A204.1 (cell line): ENCODE measurements around the gene AQP10.
"Not testable (repeated sequence)": the region's sequence is repeated elsewhere in the genome, so short reads cannot be mapped to it uniquely, and the experiment has no call there.

Source experiments
- FAIRE-seq: peaks from 2 replicates; lab custom pipeline; 2012; peaks lifted over from hg19 to GRCh38; lab: Jason Lieb, UNC

The AQP10 gene

DNA sequence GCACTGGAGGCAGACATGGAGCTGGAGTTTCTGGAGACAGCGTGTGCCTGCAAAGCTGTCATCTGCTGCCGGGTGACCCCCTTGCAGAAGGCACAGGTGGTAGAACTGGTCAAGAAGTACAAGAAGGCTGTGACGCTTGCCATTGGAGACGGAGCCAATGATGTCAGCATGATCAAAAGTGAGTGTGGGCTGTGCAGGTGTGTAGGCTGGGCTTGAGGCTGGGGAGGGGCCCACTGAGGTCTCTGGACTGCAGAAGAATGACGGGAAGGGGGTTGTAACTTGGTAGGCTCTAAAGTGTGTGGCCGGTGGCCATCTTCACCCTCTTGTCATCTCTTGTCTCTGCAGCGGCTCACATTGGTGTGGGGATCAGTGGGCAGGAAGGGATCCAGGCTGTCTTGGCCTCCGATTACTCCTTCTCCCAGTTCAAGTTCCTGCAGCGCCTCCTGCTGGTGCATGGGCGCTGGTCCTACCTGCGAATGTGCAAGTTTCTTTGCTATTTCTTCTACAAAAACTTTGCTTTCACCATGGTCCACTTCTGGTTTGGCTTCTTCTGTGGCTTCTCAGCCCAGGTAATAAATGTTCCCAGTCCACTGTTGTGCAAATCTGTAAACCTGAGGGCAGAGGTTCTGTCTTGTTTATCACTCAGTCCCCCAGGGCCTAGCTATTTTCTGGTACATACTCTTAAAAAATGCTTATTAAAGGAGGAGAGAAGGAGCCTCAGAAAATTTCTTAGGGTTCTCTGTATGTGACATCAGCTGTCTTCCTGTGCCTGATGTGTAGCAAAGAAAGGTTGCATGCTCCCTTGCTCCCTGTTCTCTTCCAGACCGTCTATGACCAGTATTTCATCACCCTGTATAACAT, 24.3 kb downstream of the AQP10 start:
- FAIRE-seq = no peak

DNA sequence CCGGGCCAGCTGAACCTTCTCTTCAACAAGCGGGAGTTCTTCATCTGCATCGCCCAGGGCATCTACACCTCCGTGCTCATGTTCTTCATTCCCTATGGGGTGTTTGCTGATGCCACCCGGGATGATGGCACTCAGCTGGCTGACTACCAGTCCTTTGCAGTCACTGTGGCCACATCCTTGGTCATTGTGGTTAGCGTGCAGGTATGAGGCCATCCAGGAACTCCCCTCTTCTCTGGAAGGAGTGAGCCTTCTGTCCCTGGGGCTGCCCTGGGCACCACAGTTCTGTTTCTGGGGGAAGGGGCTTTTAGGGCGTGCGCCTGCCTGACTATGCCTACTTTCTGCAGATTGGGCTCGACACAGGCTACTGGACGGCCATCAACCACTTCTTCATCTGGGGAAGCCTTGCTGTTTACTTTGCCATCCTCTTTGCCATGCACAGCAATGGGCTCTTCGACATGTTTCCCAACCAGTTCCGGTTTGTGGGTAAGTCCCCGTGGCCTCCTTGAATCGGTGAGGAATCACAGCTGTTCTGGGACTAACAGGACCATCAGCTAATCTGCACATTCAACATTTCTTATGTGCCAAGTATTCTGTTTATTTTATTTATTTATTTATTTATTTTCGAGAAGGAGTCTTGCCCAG, 25.5 kb downstream of the AQP10 start:
- no peak for FAIRE-seq

DNA sequence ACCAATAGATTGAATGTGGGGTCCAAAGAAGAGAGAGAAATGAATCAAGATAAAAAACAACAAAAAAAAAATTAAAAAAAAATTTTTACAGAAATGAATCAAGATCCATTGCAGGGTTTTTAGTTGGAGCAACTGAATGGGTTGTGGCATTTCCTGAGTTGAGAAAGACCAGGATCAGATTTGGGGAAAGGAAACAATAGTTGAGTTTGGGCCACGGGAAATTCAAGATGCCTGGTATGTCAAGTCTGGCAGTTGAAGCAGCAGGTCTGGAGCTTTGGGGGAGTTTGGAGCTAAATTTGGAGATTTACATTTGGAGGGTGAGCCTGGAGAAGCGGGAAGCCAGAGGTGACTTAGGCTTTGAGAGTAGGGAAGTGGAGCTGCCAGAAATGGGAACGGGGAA, 27.1 kb downstream of the AQP10 start:
- FAIRE-seq = no peak

DNA sequence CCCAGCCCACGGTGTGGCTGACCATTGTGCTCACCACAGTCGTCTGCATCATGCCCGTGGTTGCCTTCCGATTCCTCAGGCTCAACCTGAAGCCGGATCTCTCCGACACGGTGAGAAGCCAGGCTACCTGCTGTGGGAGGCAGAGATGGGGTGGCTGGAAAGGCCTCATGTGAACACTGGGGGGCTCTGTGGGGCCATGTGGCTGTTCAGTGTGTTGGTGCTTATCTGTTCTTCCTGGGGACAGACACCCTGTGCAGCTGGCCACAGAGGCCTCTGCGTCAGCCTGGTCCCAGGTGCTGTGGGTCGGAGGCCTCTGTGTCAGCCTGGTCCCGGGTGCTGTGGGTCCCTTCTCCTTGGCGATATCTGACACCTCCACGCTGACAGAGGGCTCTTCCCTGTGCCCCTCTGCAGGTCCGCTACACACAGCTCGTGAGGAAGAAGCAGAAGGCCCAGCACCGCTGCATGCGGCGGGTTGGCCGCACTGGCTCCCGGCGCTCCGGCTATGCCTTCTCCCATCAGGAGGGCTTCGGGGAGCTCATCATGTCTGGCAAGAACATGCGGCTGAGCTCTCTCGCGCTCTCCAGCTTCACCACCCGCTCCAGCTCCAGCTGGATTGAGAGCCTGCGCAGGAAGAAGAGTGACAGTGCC, 27.7 kb downstream of the AQP10 start:
- no peak for FAIRE-seq

DNA sequence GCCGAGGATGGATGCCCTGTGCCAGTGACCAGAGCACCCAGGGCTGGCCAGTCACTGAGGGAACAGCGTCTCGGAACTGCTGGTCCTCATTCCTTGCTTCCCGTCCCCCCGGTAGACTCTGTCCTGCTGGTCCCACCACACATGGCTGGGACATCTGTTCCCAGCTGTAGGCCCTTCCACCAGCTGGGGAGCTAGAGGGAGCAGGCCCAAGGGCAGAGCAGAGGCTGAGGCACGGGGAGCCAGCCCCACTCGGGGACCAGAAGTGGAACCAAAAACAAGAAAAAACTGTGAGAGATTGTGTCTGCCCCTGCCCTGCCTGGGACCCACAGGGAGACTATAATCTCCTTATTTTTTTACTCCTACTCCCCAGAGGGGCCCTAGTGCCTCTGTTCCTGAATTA, 28.2 kb downstream of the AQP10 start:
- no peak for FAIRE-seq

DNA sequence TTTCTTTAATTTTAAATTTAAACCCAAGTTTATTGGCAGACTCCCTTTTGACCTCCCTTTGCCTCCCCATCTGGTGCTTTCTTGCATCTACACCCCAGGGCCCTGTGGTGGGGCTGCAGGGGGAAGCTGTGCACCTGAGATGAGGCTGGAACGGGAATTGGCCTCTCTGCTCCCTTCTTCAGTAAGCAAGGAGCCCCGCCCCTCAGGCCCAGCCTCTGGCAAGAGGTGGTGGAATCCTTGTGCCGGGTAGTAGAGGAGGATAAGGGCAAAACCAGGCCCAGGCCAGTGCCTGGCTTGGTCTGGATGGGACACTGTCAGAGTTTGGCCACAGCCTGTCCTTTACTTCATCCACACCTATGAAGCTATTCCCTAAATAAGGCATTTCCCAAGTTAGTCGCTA, 29.5 kb downstream of the AQP10 start:
- no peak for FAIRE-seq

DNA sequence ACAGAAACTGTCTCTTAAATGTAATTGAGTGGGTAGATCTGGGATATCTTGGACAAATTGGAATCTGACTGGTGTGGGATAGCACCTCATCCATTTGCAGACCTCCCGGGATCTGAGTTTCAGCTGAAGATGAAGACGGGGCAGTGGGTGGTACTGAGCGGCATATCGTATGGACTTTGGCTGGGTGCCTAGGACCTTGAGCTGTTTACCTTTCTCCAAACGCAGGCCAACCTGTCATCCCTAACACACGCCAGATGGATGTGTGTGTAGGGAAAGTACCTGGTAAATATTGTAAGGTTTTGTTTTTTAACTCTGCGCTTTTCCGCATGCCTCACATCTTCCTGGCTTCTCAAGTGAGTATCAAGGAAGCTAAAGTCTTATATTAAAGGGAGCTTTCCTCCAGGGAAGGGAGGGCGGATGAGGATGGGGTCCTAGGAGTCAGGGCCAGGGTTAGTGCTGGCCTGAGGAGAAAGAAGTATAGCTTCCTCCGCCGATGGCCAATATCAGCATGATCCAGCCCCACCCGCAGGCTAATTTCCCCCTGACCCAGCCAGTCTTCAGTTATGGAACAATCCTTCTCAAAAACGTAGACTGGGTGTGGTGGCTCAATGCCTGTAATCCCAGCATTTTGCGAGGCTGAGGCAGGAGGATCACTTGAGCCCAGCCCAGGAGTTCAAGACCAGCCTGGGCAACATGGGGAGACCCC, 30.6 kb downstream of the AQP10 start:
- no peak for FAIRE-seq

DNA sequence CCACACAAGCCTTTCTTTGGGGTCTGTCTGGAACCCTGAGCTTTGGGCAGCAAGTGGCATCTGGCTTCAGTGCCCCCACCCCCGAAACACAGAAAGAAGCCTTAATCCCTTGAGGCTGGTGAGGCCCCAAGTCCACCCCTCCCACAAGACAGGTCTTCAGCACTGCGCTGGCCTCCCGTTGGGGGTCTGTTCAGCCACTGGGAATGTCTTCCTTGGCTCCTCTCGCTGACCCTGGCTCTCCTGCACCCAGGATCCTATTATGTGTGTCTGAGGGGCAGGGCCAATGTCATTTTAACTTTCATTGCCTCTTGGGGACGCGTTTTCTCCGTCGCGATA, 31.3 kb downstream of the AQP10 start:
- FAIRE-seq = no peak

DNA sequence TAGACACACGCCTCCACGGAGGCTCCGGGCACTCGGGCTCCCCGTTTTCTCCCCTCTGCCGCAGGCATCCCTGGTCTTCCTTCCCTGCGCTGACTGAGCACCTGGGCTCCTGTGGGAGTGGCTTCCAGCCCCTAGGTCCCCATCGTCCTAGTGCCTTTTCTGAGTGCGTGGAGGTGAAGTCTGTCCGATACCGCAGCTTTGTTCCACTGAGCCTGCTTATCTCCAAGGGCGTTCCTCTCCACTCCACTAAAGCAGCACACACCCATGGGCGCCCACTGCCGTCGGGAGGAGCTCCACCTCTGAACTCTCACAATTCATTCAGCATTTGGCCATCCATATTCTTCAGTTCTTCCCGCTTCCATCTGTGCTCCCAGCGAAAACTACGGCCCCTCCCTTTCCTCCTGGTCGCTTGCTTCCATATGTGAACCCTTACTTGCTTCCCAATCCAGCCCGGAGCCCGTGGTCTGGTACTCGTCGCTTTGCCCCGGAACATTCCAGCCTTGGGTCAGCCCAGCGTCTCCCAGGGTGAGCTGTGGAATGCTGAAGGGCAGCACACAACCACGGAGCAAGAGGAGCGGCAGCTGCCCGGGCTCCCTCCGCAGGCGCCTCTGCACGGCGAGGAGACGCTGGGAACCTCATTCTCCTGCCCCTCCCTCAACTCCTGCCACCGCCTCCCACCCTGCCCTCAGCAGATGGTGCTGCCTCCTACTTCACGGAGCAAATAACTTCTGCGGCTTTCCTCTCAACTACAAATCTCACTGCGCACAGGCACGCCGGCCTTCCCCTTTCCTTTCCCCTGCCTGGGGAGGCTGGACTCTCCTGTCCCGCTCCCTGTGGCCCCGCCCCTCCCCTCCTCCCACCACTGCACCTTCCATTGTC, 31.9 kb downstream of the AQP10 start:
- FAIRE-seq = no peak

DNA sequence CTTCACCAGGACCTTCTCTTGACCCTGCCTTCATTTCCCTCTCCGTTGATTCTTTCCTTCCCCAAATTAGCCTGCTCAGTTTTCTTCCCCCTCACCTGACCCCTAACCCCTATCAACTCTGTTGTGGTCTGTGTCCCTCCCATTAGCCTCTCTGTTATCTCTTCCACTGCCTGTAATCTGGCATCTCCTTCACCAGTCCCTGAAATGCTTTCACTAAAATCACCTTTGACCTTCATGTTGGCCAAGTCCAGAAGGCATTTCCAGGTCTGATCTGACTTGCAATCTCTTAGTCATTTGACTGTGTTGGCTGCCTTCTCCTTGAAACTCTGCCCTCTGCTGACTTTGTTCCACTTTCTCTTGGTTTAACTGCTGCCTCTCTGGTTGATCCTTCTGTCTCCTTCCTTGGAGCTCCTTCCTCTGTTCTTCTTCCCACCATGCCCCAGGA, 32.6 kb downstream of the AQP10 start:
- FAIRE-seq = no peak

DNA sequence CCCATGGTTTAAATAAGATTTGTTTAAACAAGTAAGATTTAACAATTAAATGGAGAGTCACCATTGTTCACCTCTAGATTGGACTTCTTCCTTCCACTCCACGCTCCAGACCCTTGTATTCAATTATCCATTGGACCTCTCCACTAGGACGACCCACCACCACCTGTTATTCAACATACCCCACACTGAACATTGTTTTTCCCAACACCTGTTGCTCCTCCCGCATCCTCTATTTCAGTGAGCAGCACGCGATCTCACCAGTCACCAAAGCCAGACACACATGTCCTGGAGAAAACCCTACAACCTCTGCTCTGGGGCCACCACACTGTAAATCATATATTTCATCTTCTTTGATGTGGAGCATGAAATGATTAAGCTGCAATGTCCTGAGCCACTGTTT, 33.1 kb downstream of the AQP10 start:
- FAIRE-seq = no peak

DNA sequence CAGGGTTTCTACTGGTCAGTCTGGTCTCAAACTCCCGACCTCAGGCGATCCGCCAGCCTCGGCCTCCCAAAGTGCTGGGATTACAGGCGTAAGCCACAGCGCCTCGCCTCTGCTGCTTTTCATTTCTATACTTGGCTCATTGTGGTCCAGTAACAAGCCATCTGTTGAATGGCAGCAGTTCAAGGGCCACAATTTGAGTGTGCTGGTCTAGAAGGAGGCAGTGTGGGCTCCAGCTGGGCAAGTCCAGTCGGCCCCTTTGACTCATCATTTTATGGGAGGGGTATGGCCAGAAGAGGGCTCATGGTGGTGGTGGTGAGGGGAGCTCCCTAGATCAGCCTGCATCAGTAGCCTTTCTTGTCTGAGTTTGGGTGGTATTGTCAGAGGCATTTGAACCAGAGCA, 37.6 kb downstream of the AQP10 start:
- no peak for FAIRE-seq

DNA sequence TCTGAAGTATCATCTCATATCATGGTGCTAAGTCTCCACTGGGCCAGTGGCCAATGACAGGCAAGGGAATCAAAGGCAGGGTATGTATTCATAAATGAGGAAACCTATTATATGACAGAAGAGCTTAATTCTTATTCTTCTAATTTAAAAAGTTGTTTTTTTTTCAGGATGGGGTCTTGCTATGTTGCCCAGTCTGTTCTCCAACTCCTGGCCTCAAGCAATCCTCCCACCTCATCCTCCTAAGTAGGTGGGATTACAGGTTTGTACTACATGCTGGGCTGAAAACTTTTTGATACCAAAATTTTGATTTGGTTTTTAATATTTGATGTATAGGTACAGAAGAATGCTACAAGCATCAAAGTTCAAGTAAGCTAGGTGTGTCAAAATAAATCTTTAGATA, 39.4 kb downstream of the AQP10 start:
- FAIRE-seq = no peak

DNA sequence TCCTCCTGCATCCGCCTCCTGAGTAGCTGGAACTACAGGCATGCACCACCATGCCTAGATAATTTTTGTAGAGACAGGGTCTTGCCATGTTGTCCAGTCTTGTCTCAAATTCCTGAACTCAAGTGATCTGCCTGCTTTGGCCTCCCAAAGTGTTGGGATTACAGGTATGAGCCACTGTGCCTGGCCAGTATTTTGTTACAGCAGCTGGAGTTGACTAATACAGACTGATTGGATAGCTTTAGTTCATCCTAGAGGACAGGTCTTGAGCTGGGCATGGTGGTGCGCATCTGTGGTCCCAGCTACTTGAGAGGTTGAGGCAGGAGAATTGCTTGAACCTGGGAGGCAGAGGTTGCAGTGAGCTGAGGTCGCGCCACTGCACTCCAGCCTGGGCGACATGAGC, 40.0 kb downstream of the AQP10 start:
- FAIRE-seq = not testable (repeated sequence)

DNA sequence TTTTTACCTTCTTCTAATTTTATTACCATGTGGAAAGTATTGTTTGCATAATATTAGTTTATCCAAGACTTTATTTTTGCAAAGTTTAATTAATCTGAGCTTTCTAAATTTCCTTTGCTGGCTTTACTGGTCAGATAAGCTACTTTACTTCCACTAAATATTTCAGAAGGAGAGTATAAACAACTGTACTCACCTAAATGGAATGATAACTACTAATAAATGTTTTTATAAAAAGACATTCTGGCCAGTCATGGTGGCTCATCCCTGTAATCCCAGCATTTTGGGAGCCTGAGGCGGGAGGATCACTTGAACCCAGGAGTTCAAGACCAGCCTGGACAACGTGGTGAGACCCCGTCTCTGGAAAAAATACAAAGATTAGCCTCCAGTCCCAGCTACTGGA, 40.5 kb downstream of the AQP10 start:
- no peak for FAIRE-seq

DNA sequence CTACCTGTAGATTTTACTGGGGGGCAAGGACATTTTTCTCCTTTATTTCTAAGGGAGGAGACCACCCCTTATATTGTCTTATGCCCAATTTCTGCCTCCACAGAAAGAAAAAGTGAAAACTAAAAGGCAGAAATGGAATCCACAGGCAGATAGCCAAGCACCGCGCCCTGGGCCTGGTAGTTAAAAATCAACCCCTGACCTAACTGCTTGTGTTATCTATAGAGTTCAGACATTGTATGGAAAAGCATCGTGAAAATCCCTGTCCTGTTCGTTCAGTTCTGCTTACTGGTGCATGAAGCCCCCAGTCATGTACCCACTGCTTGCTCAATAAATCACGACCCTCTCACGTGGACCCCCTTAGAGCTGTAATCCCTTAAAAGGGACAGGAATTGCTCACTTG, 50.5 kb downstream of the AQP10 start:
- no peak for FAIRE-seq

DNA sequence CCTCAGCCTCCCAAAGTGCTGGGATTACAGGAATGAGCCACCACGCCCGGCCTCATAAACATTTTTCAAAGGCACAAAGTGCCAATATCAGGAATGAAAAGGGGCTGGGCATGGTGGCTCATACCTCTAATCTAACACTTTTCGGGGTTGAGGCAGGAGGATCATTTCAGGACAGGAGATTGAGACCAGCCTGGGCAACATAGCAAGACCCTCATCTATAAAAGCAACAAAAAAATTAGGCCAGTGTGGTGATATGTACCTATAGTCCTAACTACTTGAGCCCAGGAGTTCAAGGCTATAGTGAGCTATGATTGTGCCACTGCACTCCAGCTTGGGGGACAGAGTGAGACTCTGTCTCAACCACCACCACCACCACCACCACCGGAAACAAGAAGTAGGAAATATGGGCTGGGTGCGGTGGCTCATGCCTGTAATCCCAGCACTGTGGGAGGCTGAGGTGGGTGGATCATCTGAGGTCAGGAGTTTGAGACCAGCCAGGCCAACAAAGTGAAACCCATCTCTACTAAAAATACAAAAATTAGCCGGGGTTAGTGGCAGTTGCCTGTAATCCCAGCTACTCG, 53.0 kb downstream of the AQP10 start:
- not testable (repeated sequence) for FAIRE-seq
